Spleen (tissue), 11 donors: ENCODE data around the gene POLE4. TPM values are rescaled to one million over a fixed set of nuclear protein-coding genes. Genes with fewer than 3 reads are reported as not detected.

Experiments used
- DNase-seq: peaks from one replicate; pipeline ENCODE4 v3.0.0-alpha.2; 2020
- H3K27ac ChIP-seq, 8 donors: fragments of 200-600 bp; sonication (generic) in 7 of 8; 1 replicate in 4 of 8; 2 replicates in 4 of 8; pipeline versions ENCODE4 v1.5.0 to v1.8.0; 2016 to 2021; ENCODE audit warnings: inconsistent platforms in 4 of 8, mild to moderate bottlenecking in 4 of 8, moderate library complexity in 1 of 8
- H3K27me3 ChIP-seq, 7 donors: fragments of 200-600 bp; sonication (generic) in 6 of 7; replicated peaks in 1 of 7; 1 replicate in 4 of 7; 2 replicates in 3 of 7; pipeline versions ENCODE4 v1.5.0 to v1.8.0; 2016 to 2021; ENCODE audit warnings: inconsistent platforms in 3 of 7, mild to moderate bottlenecking in 1 of 7
- H3K36me3 ChIP-seq, 6 donors: fragments of 200-600 bp; sonication (generic) in 5 of 6; 1 replicate in 4 of 6; 2 replicates in 2 of 6; pipeline versions ENCODE4 v1.5.0 to v1.8.0; 2016 to 2021; ENCODE audit warnings: inconsistent platforms in 2 of 6
- H3K4me1 ChIP-seq, 6 donors: fragments of 200-600 bp; sonication (generic) in 5 of 6; 1 replicate in 3 of 6; 2 replicates in 3 of 6; pipeline versions ENCODE4 v1.5.0 to v1.8.0; 2016 to 2021; ENCODE audit warnings: inconsistent platforms in 3 of 6
- H3K4me3 ChIP-seq, 8 donors: fragments of 200-600 bp; sonication (generic) in 7 of 8; 1 replicate in 4 of 8; 2 replicates in 4 of 8; pipeline versions ENCODE4 v1.5.0 to v1.8.0; 2016 to 2021; ENCODE audit warnings: inconsistent platforms in 4 of 8, mild to moderate bottlenecking in 4 of 8, moderate library complexity in 2 of 8
- H3K9me3 ChIP-seq, 8 donors: fragments of 200-600 bp; sonication (generic) in 7 of 8; 1 replicate in 4 of 8; 2 replicates in 4 of 8; pipeline versions ENCODE4 v1.5.0 to v1.8.0; 2016 to 2021; ENCODE audit warnings: inconsistent platforms in 4 of 8
- POLR2A ChIP-seq, 3 donors: fragments of 450-650 bp; IDR thresholded peaks; one replicate each; pipeline ENCODE4 v1.5.1; 2017; ENCODE audit warnings: antibody characterized with exemption in 3 of 3, mild to moderate bottlenecking in 1 of 3
- POLR2AphosphoS5 ChIP-seq, 3 donors: sonication (generic); formaldehyde crosslinking; IDR thresholded peaks; one replicate each; pipeline ENCODE4 v1.5.1; 2017; ENCODE audit warnings: antibody characterized with exemption in 3 of 3
- WGBS, 5 donors: extraction: QIAGEN DNeasy Blood & Tissue Kit in 3 of 5; methylation state at CpG; one replicate each; pipeline versions ENCODE4 v1.1.5 to v1.1.7; 2013 to 2018; 5-methylcytosine and 5-hydroxymethylcytosine counted together
- intact Hi-C: fragments of 100-400 bp; cut with DNase I; formaldehyde crosslinking; loops from one replicate; pipeline ENCODE4 v1.15.0; 2023; ENCODE audit warnings: low total_unique reads
- polyA plus RNA-seq, 3 donors: library from polyadenylated mRNA; stranded (reverse); fragments of 200-250 nt; gene quantifications; one replicate each; pipeline ENCODE4 v1.2.1, GENCODE V29; 2013
- total RNA-seq, 7 donors: library from RNA; depleted of rRNA in 3 of 7; stranded (reverse); fragments of >200 nt in 3 of 7; fragmentation: NEBNext Ultra II Directional in 4 of 7; extraction: Animal tissue kit (Norgen Biotek cat#: 25700) in 4 of 7; gene quantifications; one replicate each; pipeline versions ENCODE4 v1.1.0 to v1.2.1, GENCODE V29; 2016 to 2021
- TF ChIP-seq, protein P1 (sequence below), 11 experiments: fragments of 200-600 bp in 7 of 11; fragments of 450-650 bp in 4 of 11; sonication (generic) in 4 of 11; IDR thresholded peaks in 8 of 11; conservative IDR thresholded peaks in 3 of 11; 1 replicate in 7 of 11; 2 replicates in 4 of 11; pipeline versions ENCODE4 v1.4.0 to v1.8.0; 2016 to 2021; ENCODE audit warnings: antibody characterized with exemption in 11 of 11, inconsistent platforms in 4 of 11, mild to moderate bottlenecking in 1 of 11
- donor health status: healthy with polysubstance abuse.
- donor health status: DM: no; HTN: no; CAD: no; lungs with moderate emphysema.
- donor health status: DM: no; HTN: no; CAD: no.
- donor health status: Bipolar disorder and iron deficiency.
- donor health status: healthy.
- donor health status: DM: no; HTN: no; CAD: no.
- donor health status: DM: yes; HTN: yes; CAD: no.

POLE4 gene
- total and polyA plus RNA-seq, 10 donors: 22.8 to 96.9 (median 46.4) TPM

DNA sequence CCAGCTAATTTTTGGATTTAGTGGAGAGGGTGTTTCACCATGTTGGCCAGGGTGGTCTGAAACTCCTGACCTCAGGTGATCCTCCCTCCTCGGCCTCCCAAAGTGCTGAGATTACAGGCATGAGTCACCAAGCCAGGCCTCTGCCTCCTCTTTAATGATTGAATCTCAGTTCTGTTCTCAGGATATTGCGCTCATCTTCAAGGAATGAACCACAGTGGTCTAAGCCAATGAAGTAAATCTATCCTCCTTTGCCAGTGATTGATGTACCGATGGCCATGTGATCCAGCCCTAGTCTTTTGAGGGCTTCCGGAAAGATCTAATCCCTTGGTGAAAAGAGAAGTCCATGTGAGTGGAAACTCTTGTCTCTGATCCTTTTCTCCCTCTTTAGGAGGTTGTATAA, 48.6 kb downstream of the POLE4 start:
- 95 to 97% (median 97%) methylated on average over 4 of the region's 4 CpGs for WGBS, 5 donors
- no peaks in the 10 kb centered on the region for H3K4me1 ChIP-seq
- no peaks in the 10 kb centered on the region for H3K9me3 ChIP-seq
- peaks cover 0 to 9% (median 0%) of the 10 kb centered on the region in 6 donors for H3K36me3 ChIP-seq
- no peak overlapping the region for H3K27ac ChIP-seq
- H3K27me3 ChIP-seq: no peaks in the 10 kb centered on the region
- no peak for DNase-seq
- TF ChIP-seq, protein P1, sequence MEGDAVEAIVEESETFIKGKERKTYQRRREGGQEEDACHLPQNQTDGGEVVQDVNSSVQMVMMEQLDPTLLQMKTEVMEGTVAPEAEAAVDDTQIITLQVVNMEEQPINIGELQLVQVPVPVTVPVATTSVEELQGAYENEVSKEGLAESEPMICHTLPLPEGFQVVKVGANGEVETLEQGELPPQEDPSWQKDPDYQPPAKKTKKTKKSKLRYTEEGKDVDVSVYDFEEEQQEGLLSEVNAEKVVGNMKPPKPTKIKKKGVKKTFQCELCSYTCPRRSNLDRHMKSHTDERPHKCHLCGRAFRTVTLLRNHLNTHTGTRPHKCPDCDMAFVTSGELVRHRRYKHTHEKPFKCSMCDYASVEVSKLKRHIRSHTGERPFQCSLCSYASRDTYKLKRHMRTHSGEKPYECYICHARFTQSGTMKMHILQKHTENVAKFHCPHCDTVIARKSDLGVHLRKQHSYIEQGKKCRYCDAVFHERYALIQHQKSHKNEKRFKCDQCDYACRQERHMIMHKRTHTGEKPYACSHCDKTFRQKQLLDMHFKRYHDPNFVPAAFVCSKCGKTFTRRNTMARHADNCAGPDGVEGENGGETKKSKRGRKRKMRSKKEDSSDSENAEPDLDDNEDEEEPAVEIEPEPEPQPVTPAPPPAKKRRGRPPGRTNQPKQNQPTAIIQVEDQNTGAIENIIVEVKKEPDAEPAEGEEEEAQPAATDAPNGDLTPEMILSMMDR (IDR thresholded peaks at IDR 0.05 in 8 of 11, conservative IDR thresholded peaks at IDR 0.05 in 3 of 11): no peak
- no peak for TF ChIP-seq POLR2AphosphoS5 (IDR thresholded peaks at IDR 0.05)
- no peak for TF ChIP-seq POLR2A (IDR thresholded peaks at IDR 0.05)
- intact Hi-C loops: no loop called here
- H3K4me3 ChIP-seq: no peak overlapping the region

DNA sequence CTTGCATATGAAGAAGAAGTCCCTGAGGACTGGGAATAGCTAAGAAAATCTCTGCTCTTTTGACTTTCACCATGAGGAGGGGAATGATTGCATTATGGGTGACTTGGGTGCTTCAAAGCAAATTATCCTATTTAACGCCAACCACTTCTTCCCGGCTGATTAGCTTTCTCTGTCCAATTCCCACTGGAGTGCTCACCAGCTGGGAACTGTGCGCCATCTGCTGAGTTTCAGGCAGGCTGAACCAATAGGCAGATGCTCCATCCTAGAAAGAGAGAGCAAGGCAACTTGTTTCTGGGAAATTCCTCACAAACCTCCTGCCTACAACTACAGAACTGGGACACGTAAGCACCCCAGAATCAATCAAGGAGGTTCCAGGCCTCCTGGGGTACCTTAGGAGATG, 49.4 kb downstream of the POLE4 start:
- H3K36me3 ChIP-seq: peaks cover 0 to 9% (median 0%) of the 10 kb centered on the region in 6 donors
- intact Hi-C loops: no loop called here
- H3K9me3 ChIP-seq: no peaks in the 10 kb centered on the region
- no peaks in the 10 kb centered on the region for H3K27me3 ChIP-seq
- H3K4me3 ChIP-seq: no peak overlapping the region
- 89 to 100% (median 96%) methylated on average over 4 of the region's 4 CpGs for WGBS, 5 donors
- H3K4me1 ChIP-seq: no peaks in the 10 kb centered on the region
- TF ChIP-seq POLR2A (IDR thresholded peaks at IDR 0.05): no peak
- TF ChIP-seq, protein P1 (IDR thresholded peaks at IDR 0.05 in 8 of 11, conservative IDR thresholded peaks at IDR 0.05 in 3 of 11): no peak
- TF ChIP-seq POLR2AphosphoS5 (IDR thresholded peaks at IDR 0.05): no peak
- no peak for DNase-seq
- H3K27ac ChIP-seq: no peak overlapping the region

DNA sequence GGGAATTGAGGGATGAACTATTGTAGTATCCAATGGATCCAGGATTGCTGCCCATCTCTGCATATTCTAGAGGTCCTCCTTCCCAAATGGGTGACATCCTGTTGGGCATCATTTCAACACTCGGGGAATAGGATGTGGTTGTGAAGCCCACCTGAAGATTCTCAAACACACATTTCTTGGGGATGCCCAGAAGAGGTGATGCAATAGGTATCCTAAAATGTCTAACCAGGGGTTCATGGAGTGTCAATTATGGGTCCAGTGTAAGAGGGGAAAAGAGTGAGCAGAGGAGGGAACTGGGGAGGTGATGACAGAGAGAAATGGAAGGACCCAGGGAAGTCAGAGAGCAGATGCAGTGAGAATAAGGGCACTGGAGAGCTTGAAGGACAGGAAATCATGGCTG, 52.1 kb downstream of the POLE4 start:
- no peaks in the 10 kb centered on the region for H3K4me1 ChIP-seq
- H3K27me3 ChIP-seq: no peaks in the 10 kb centered on the region
- H3K9me3 ChIP-seq: peaks cover 0 to 12% (median 0%) of the 10 kb centered on the region in 8 donors
- no peak overlapping the region for H3K4me3 ChIP-seq
- TF ChIP-seq POLR2AphosphoS5 (IDR thresholded peaks at IDR 0.05) (no peak), POLR2A (IDR thresholded peaks at IDR 0.05) (no peak)
- TF ChIP-seq, protein P1 (IDR thresholded peaks at IDR 0.05 in 8 of 11, conservative IDR thresholded peaks at IDR 0.05 in 3 of 11): no peak
- peaks cover 0 to 9% (median 0%) of the 10 kb centered on the region in 6 donors for H3K36me3 ChIP-seq
- WGBS, 5 donors: 78 to 94% (median 88%) methylated on average over 1 of the region's 1 CpG
- intact Hi-C loops: no loop called here
- H3K27ac ChIP-seq: no peak overlapping the region
- DNase-seq: no peak

DNA sequence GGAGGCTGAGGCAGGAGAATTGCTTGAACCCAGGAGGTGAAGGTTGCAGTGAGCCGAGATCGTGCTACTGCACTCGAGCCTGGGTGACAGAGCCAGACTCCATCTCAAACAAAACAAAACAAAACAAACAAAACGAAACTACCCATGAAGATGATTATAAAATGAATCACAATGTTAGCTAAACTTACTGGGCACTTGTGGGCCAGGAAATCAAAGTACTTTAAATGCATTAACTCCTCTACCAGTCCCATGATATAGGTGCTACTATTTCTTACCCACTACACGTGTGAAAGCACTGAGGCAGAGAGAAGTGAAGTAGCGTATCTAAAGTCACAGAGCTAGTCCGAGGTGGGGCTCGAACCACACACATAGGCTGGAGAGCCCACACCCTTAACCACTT, 53.6 kb downstream of the POLE4 start:
- WGBS, 5 donors: 86 to 90% (median 88%) methylated on average over 8 of the region's 8 CpGs

More for the DNA sequence above, 53.6 kb downstream of the POLE4 start:
- peaks cover 0 to 12% (median 0%) of the 10 kb centered on the region in 8 donors for H3K9me3 ChIP-seq
- TF ChIP-seq, protein P1 (IDR thresholded peaks at IDR 0.05 in 8 of 11, conservative IDR thresholded peaks at IDR 0.05 in 3 of 11): no peak
- TF ChIP-seq POLR2AphosphoS5 (IDR thresholded peaks at IDR 0.05): no peak
- no peak for DNase-seq
- no peaks in the 10 kb centered on the region for H3K27me3 ChIP-seq
- no peak overlapping the region for H3K27ac ChIP-seq
- no peaks in the 10 kb centered on the region for H3K4me1 ChIP-seq
- H3K4me3 ChIP-seq: no peak overlapping the region
- intact Hi-C loops: no loop called here
- peaks cover 0 to 6% (median 0%) of the 10 kb centered on the region in 6 donors for H3K36me3 ChIP-seq
